ENCODE measurements around the gene OR5AU1. TPM values are rescaled to one million over a fixed set of nuclear protein-coding genes. Genes with fewer than 3 reads are reported as not detected.

The OR5AU1 gene
- total RNA-seq, 1 donor from 2014 or later = not detected

DNA sequence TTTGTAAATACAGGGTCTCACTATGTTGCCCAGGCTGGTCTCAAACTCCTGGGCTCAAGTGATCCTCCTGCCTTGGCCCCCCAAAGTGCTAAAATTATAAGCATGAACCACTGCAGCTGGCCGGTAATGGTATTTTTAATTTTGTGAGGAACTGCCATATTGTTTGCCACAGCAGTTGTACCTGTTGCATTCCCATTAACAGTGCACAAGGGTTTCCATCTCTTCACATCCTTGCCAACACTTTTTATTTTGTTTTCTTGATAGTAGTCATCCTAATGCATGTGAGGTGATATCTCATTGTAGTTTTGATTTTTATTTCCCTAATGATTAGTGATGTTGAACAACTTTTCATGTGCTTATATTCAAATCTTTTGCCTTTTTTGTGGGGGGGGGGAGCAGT, 13.5 kb downstream of the OR5AU1 start:
- no peak for TF ChIP-seq CTCF (IDR thresholded peaks at IDR 0.05; ENCODE audit: insufficient read depth, low read length, severe bottlenecking)
- Histone ChIP-seq H3K36me3 (ENCODE audit: control insufficient read depth, insufficient read depth, low read length) (no peaks in the 10 kb centered on the region), H3K4me3 (ENCODE audit: low read depth, low read length) (no peak overlapping the region), H3K27me3 (ENCODE audit: control insufficient read depth, insufficient read depth, low read length) (no peaks in the 10 kb centered on the region)
- DNase-seq (ENCODE audit: low read depth) (no peak), FAIRE-seq (no peak)

GRCh38 chr14:21136024-21136423, 19.8 kb downstream of the OR5AU1 start:
- Histone ChIP-seq H3K36me3 (ENCODE audit: control insufficient read depth, insufficient read depth, low read length) (no peaks in the 10 kb centered on the region), H3K27me3 (ENCODE audit: control insufficient read depth, insufficient read depth, low read length) (no peaks in the 10 kb centered on the region), H3K4me3 (ENCODE audit: low read depth, low read length) (no peak overlapping the region)
- TF ChIP-seq CTCF (IDR thresholded peaks at IDR 0.05; ENCODE audit: insufficient read depth, low read length, severe bottlenecking) = peak; percentile 29
- FAIRE-seq (no peak), DNase-seq (ENCODE audit: low read depth) (peak; percentile 13)

DNA sequence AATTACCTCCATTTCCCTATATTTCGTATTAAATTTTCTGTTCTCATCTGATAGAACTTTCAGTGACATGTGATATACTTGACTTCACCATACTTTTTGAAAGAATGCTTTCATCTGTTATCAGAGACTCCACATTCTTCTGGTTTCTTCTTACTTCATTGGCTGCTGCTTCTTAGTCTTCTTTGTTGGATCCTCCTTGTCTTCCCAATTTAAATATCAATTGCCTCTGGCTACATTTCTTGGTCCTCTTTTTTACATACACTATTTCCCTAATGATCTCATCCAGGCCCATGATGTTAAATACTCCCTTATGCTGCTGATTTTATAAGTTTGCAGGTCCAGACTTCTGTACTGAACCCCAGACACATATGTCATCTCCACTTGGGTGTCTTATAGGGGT, 22.0 kb downstream of the OR5AU1 start:
- TF ChIP-seq CTCF (IDR thresholded peaks at IDR 0.05; ENCODE audit: insufficient read depth, low read length, severe bottlenecking) = no peak
- FAIRE-seq (no peak), DNase-seq (ENCODE audit: low read depth) (no peak)
- Histone ChIP-seq H3K4me3 (ENCODE audit: low read depth, low read length) (no peak overlapping the region), H3K27me3 (ENCODE audit: control insufficient read depth, insufficient read depth, low read length) (no peaks in the 10 kb centered on the region), H3K36me3 (ENCODE audit: control insufficient read depth, insufficient read depth, low read length) (no peaks in the 10 kb centered on the region)

- DNase-seq (ENCODE audit: low read depth) (no peak), FAIRE-seq (no peak)
- Histone ChIP-seq H3K4me3 (ENCODE audit: low read depth, low read length) (no peak overlapping the region), H3K27me3 (ENCODE audit: control insufficient read depth, insufficient read depth, low read length) (no peaks in the 10 kb centered on the region), H3K36me3 (ENCODE audit: control insufficient read depth, insufficient read depth, low read length) (no peaks in the 10 kb centered on the region)
- no peak for TF ChIP-seq CTCF (IDR thresholded peaks at IDR 0.05; ENCODE audit: insufficient read depth, low read length, severe bottlenecking)
Observed at GRCh38 chr14:21123429-21123828, 32.4 kb downstream of the OR5AU1 start.

DNA sequence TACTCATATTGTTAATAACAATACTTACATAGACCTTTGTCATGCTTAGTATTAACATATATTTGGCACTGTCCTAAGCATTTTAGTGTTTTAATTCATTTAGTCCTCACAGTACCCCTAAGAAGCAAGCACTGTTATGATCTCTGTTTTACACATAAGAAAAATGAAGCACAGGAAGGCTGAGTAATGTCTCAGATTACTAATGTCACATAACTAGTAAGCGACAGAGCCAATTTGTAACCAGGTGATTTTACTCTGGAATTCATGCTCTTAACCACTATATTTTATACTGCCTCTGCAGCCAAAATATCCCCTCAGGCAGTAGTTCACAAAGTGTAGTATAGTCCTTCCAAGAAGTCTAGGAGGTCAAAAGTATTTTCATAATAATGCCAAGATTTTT, 34.7 kb downstream of the OR5AU1 start:
- Histone ChIP-seq H3K27me3 (ENCODE audit: control insufficient read depth, insufficient read depth, low read length) (no peaks in the 10 kb centered on the region), H3K36me3 (ENCODE audit: control insufficient read depth, insufficient read depth, low read length) (no peaks in the 10 kb centered on the region), H3K4me3 (ENCODE audit: low read depth, low read length) (no peak overlapping the region)
- no peak for FAIRE-seq
- no peak for TF ChIP-seq CTCF (IDR thresholded peaks at IDR 0.05; ENCODE audit: insufficient read depth, low read length, severe bottlenecking)
- no peak for DNase-seq (ENCODE audit: low read depth)

DNA sequence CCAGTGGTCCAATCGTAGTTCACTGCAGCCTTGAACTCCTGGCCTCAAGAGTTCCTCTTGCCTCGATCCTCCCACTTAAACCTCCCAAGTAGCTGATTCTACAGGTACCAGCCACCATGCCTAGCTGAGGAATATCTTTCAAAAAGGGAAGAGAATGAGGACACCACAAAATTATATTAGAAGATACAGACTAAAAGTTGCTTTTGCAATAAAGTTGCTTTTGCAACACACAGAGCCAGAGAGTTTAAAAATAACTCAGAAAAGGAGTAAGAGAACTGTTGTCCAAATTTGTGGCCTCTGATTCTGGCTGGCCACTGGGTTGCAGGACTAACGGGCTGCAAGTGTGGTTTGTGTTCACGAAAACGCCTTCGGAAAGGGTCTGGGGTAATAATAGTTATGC, 35.2 kb downstream of the OR5AU1 start:
- DNase-seq (ENCODE audit: low read depth) (no peak), FAIRE-seq (no peak)
- no peak overlapping the region for H3K4me3 ChIP-seq (ENCODE audit: low read depth, low read length)
- no peak for TF ChIP-seq CTCF (IDR thresholded peaks at IDR 0.05; ENCODE audit: insufficient read depth, low read length, severe bottlenecking)
- H3K36me3 ChIP-seq (ENCODE audit: control insufficient read depth, insufficient read depth, low read length) = no peaks in the 10 kb centered on the region
- no peaks in the 10 kb centered on the region for H3K27me3 ChIP-seq (ENCODE audit: control insufficient read depth, insufficient read depth, low read length)
